IMR-90 (cell line): ENCODE measurements around the gene C1QTNF1. TPM values are rescaled to one million over a fixed set of nuclear protein-coding genes. Genes with fewer than 3 reads are reported as not detected.

Experiments
- ATAC-seq: fragments of 200-7000 bp; cut with Tn5 transposase; 2 replicates; pipeline ENCODE4 v1.9.1; 2020; ENCODE audit warnings: low read depth, mild to moderate bottlenecking, moderate library complexity
- BruUV-seq: library from RNA; stranded (reverse); fragments of 400-500 nt; replicated peaks from 2 replicates; lab custom pipeline; 2021; lab: Mats Ljungman, UMichigan
- CTCF ChIA-PET: fragments of 300-600 bp; formaldehyde crosslinking; extraction: SDS; loops from one replicate; lab custom pipeline; 2021; ENCODE audit warnings: antibody characterized with exemption; lab: Yijun Ruan, JAX
- POLR2A ChIA-PET: fragments of 300-600 bp; sonication (Branson Sonifier 250); formaldehyde crosslinking; loops from one replicate; lab custom pipeline; 2022; ENCODE audit warnings: antibody characterized with exemption; ENCODE audit not compliant: unreplicated experiment; lab: Charles Lee
- DNase-seq: peaks from one replicate; pipeline ENCODE4 v3.0.0; 2013
- H2AFZ ChIP-seq: replicated peaks from 2 replicates; pipeline ENCODE3; 2013; ENCODE audit warnings: low read length, mild to moderate bottlenecking; ENCODE audit not compliant: poor library complexity
- H2AK5ac ChIP-seq: 2 replicates; pipeline ENCODE4 v1.6.1; 2013; ENCODE audit warnings: low read depth, low read length, inconsistent platforms
- H2AK9ac ChIP-seq: replicated peaks from 2 replicates; pipeline ENCODE3; 2013; ENCODE audit warnings: mild to moderate bottlenecking, low read depth, low read length, moderate library complexity; ENCODE audit not compliant: poor library complexity
- H2BK120ac ChIP-seq: 2 replicates; pipeline ENCODE4 v1.6.1; 2013; ENCODE audit warnings: low read depth, low read length, inconsistent platforms
- H2BK15ac ChIP-seq: 3 replicates; pipeline ENCODE4 v1.6.1; 2013; ENCODE audit warnings: low read depth, low read length, inconsistent platforms
- H2BK20ac ChIP-seq: 2 replicates; pipeline ENCODE4 v1.6.1; 2013; ENCODE audit warnings: low read depth, mild to moderate bottlenecking, inconsistent platforms, low read length, moderate library complexity
- H2BK5ac ChIP-seq: 2 replicates; pipeline ENCODE4 v1.6.1; 2013; ENCODE audit warnings: mild to moderate bottlenecking, low read depth, low read length, inconsistent platforms; ENCODE audit not compliant: poor library complexity, severe bottlenecking
- H3K14ac ChIP-seq: replicated peaks from 2 replicates; pipeline ENCODE4 v1.6.1; 2013; ENCODE audit warnings: low read depth, low read length, inconsistent platforms
- H3K18ac ChIP-seq: 2 replicates; pipeline ENCODE4 v1.6.1; 2013; ENCODE audit warnings: low read depth, low read length, control low read depth
- H3K23ac ChIP-seq: 2 replicates; pipeline ENCODE4 v1.6.1; 2013; ENCODE audit warnings: low read depth, low read length, inconsistent platforms
- H3K27ac ChIP-seq: 2 replicates; pipeline ENCODE4 v1.5.1; 2013; ENCODE audit warnings: mild to moderate bottlenecking, control low read depth, low read length; ENCODE audit not compliant: insufficient read depth
- H3K27me3 ChIP-seq: 2 replicates; pipeline ENCODE4 v1.6.1; 2013; ENCODE audit warnings: low read length; ENCODE audit not compliant: control insufficient read depth, insufficient read depth
- H3K36me3 ChIP-seq: 2 replicates; pipeline ENCODE4 v1.6.1; 2013; ENCODE audit warnings: low read length, mixed read lengths; ENCODE audit not compliant: control insufficient read depth, insufficient read depth
- H3K4ac ChIP-seq: 2 replicates; pipeline ENCODE4 v1.6.1; 2013; ENCODE audit warnings: low read depth, low read length, inconsistent platforms
- H3K4me1 ChIP-seq: 2 replicates; pipeline ENCODE4 v1.6.1; 2013; ENCODE audit warnings: low read length, mixed read lengths; ENCODE audit not compliant: control insufficient read depth, insufficient read depth
- H3K4me2 ChIP-seq: 2 replicates; pipeline ENCODE4 v1.6.1; 2013; ENCODE audit warnings: low read depth, mild to moderate bottlenecking, control low read depth, low read length, moderate library complexity
- H3K4me3 ChIP-seq: 2 replicates; pipeline ENCODE4 v1.5.1; 2013; ENCODE audit warnings: low read depth, mild to moderate bottlenecking, control low read depth, low read length, moderate library complexity; ENCODE audit not compliant: insufficient read depth
- H3K56ac ChIP-seq: 2 replicates; pipeline ENCODE4 v1.6.1; 2013; ENCODE audit warnings: low read length, inconsistent platforms; ENCODE audit not compliant: insufficient read depth; ENCODE audit errors: extremely low read depth
- H3K79me1 ChIP-seq, 2 experiments: 2 replicates each; pipeline ENCODE4 v1.6.1; 2013; ENCODE audit warnings: low read length in 2 of 2, inconsistent platforms in 1 of 2, low read depth in 1 of 2
- H3K9ac ChIP-seq: 2 replicates; pipeline ENCODE4 v1.6.1; 2013; ENCODE audit warnings: low read depth, low read length, control low read depth
- H3K9me1 ChIP-seq: 2 replicates; pipeline ENCODE4 v1.6.1; 2013; ENCODE audit warnings: low read length, inconsistent platforms; ENCODE audit not compliant: insufficient read depth
- H3K9me3 ChIP-seq: 2 replicates; pipeline ENCODE4 v1.6.1; 2013; ENCODE audit warnings: low read length; ENCODE audit not compliant: control insufficient read depth, insufficient read depth
- H4K20me1 ChIP-seq: 2 replicates; pipeline ENCODE4 v1.6.1; 2013; ENCODE audit warnings: low read length, inconsistent platforms; ENCODE audit not compliant: insufficient read depth
- H4K5ac ChIP-seq: 2 replicates; pipeline ENCODE4 v1.6.1; 2013; ENCODE audit warnings: mild to moderate bottlenecking, low read depth, low read length, control low read depth
- H4K8ac ChIP-seq, 2 experiments: 2 replicates each; pipeline ENCODE4 v1.6.1; 2013; ENCODE audit warnings: low read depth in 2 of 2, low read length in 2 of 2, control low read depth in 1 of 2, inconsistent platforms in 1 of 2
- H4K91ac ChIP-seq: 2 replicates; pipeline ENCODE4 v1.6.1; 2013; ENCODE audit warnings: low read depth, low read length, inconsistent platforms; ENCODE audit not compliant: insufficient read depth
- BHLHE40 ChIP-seq: fragments of 150-350 bp; IDR thresholded peaks from 2 replicates; pipeline ENCODE4 v1.6.1; 2016; ENCODE audit warnings: mild to moderate bottlenecking, low read depth, low read length
- CEBPB ChIP-seq: IDR thresholded peaks from 2 replicates; pipeline ENCODE4 v1.6.1; 2012; ENCODE audit warnings: low read depth, low read length, improper control_type of control experiment
- CHD1 ChIP-seq: IDR thresholded peaks from 2 replicates; pipeline ENCODE4 v1.6.1; 2012; ENCODE audit warnings: low read depth, low read length, improper control_type of control experiment
- MAZ ChIP-seq: IDR thresholded peaks from 2 replicates; pipeline ENCODE4 v1.6.1; 2012; ENCODE audit warnings: low read depth, mild to moderate bottlenecking, low read length, improper control_type of control experiment, moderate library complexity, borderline replicate concordance
- MXI1 ChIP-seq: IDR thresholded peaks from 2 replicates; pipeline ENCODE4 v1.6.1; 2012; ENCODE audit warnings: low read depth, mild to moderate bottlenecking, low read length, moderate library complexity, borderline replicate concordance
- NFE2L2 ChIP-seq: fragments of 150-350 bp; IDR thresholded peaks from 2 replicates; pipeline ENCODE4 v1.6.1; 2016; ENCODE audit warnings: low read depth, mild to moderate bottlenecking, low read length
- POLR2A ChIP-seq: IDR thresholded peaks from 2 replicates; pipeline ENCODE4 v1.6.1; 2012; ENCODE audit warnings: mild to moderate bottlenecking, low read depth, low read length
- RCOR1 ChIP-seq: IDR thresholded peaks from 2 replicates; pipeline ENCODE4 v1.6.1; 2012; ENCODE audit warnings: mild to moderate bottlenecking, low read length, improper control_type of control experiment; ENCODE audit not compliant: insufficient replicate concordance
- RFX5 ChIP-seq: IDR thresholded peaks from 2 replicates; pipeline ENCODE4 v1.8.0; 2012; ENCODE audit warnings: low read depth, mild to moderate bottlenecking, low read length, moderate library complexity
- WGBS, 2 experiments: methylation state at CpG; one replicate each; pipeline versions ENCODE4 v1.1.5 to v1.1.7; 2013; ENCODE audit warnings: missing lambda C conversion rate in 2 of 2; ENCODE audit not compliant: insufficient read length in 1 of 2; ENCODE audit errors: extremely low coverage in 2 of 2; 5-methylcytosine and 5-hydroxymethylcytosine counted together
- dilution Hi-C: fragments of 300-500 bp; cut with HindIII; formaldehyde crosslinking; loops from one replicate; pipeline ENCODE4 v1.14.3; 2018; ENCODE audit warnings: low sequenced_read_pairs; ENCODE audit not compliant: unreplicated experiment
- in situ Hi-C: fragments of 300-500 bp; cut with MboI; formaldehyde crosslinking; loops from 3 replicates; pipeline ENCODE4 v1.14.3; 2019; ENCODE audit warnings: low sequenced_read_pairs, inconsistent platforms, mixed read lengths
- intact Hi-C: fragments of 100-400 bp; cut with micrococcal nuclease; formaldehyde crosslinking; loops from 2 replicates; pipeline ENCODE4 v1.10.0; 2022
- polyA plus RNA-seq, 3 experiments: library from polyadenylated mRNA; depleted of rRNA; stranded (reverse); fragments of >200 nt; gene quantifications; 2 replicates each; pipeline ENCODE4 v1.2.3, GENCODE V29; 2012; ENCODE audit warnings: low replicate concordance in 1 of 3
- total RNA-seq: library from RNA; depleted of rRNA; stranded (reverse); fragments of >200 nt; gene quantifications from 2 replicates; pipeline ENCODE4 v1.2.3, GENCODE V29; 2012
- TF ChIP-seq, protein P1 (sequence below): fragments of 150-350 bp; IDR thresholded peaks from 2 replicates; pipeline ENCODE4 v1.6.1; 2017; ENCODE audit warnings: mild to moderate bottlenecking, antibody characterized with exemption, low read length, low read depth
- TF ChIP-seq, protein P2 (sequence below): conservative IDR thresholded peaks from 2 replicates; pipeline ENCODE4 v1.5.1; 2012; ENCODE audit warnings: mild to moderate bottlenecking, low read depth, low read length, improper control_type of control experiment

Gene C1QTNF1
- total and polyA plus RNA-seq, 2 of the 4 experiments (the other 2 are of a cell fraction) = 3.4 to 8.4 TPM

DNA sequence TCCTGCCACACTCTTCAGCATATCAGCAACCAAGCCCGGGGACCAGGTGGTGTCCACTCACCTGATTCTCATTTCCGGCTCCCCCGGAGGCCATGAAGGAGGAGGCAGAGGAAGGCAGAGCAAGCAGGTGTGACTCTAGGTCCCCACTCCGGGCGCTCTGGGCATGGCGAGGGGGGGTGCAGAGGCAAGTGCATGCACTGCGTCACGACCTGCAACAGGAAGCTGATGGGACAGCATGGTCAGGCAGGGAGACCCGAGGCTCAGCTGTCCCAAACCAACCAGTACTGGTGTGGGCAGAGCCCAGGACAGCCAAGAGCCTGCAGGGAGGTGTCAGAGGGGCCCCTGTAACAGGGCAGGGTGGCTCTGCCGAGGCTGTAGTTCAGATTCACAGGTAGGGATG is 48.6 kb downstream of the C1QTNF1 start:
- no peaks in the 10 kb centered on the region for H3K9me3 ChIP-seq
- H3K9ac ChIP-seq = no peak overlapping the region
- no peak overlapping the region for H3K18ac ChIP-seq
- ChIA-PET POLR2A (no interaction called here), CTCF (no interaction called here)
- no peaks in the 10 kb centered on the region; the same call in 1 of the 2 replicates for H3K9me1 ChIP-seq
- no peak overlapping the region for H3K4me3 ChIP-seq
- WGBS, 2 experiments = 75% methylated on average over 5 of the region's 10 CpGs; no CpG with 5 or more reads in 1 of the 2 experiments
- TF ChIP-seq CHD1 = no peak
- no peak for TF ChIP-seq RCOR1
- TF ChIP-seq BHLHE40 = no peak
- TF ChIP-seq NFE2L2 = no peak
- TF ChIP-seq, protein P1, sequence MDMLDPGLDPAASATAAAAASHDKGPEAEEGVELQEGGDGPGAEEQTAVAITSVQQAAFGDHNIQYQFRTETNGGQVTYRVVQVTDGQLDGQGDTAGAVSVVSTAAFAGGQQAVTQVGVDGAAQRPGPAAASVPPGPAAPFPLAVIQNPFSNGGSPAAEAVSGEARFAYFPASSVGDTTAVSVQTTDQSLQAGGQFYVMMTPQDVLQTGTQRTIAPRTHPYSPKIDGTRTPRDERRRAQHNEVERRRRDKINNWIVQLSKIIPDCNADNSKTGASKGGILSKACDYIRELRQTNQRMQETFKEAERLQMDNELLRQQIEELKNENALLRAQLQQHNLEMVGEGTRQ = no peak
- no peak for TF ChIP-seq CEBPB
- no peak for TF ChIP-seq POLR2A
- no peak for TF ChIP-seq MXI1
- TF ChIP-seq RFX5 = no peak
- TF ChIP-seq, protein P2, sequence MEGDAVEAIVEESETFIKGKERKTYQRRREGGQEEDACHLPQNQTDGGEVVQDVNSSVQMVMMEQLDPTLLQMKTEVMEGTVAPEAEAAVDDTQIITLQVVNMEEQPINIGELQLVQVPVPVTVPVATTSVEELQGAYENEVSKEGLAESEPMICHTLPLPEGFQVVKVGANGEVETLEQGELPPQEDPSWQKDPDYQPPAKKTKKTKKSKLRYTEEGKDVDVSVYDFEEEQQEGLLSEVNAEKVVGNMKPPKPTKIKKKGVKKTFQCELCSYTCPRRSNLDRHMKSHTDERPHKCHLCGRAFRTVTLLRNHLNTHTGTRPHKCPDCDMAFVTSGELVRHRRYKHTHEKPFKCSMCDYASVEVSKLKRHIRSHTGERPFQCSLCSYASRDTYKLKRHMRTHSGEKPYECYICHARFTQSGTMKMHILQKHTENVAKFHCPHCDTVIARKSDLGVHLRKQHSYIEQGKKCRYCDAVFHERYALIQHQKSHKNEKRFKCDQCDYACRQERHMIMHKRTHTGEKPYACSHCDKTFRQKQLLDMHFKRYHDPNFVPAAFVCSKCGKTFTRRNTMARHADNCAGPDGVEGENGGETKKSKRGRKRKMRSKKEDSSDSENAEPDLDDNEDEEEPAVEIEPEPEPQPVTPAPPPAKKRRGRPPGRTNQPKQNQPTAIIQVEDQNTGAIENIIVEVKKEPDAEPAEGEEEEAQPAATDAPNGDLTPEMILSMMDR = no peak
- TF ChIP-seq MAZ = no peak
- H3K27me3 ChIP-seq = peaks cover 12% of the 10 kb centered on the region
- no peaks in the 10 kb centered on the region for H4K20me1 ChIP-seq
- 0 out of 2 replicates have a peak, but pooled peaks cover 2% of the 10 kb centered on the region for H3K4me1 ChIP-seq
- no peak overlapping the region for H2BK15ac ChIP-seq
- H4K5ac ChIP-seq = no peak overlapping the region
- peaks cover 0 to 13% of the 10 kb centered on the region in 2 experiments; a peak in 2 of 4 replicates for H3K79me1 ChIP-seq
- H3K23ac ChIP-seq = no peak overlapping the region
- H3K14ac ChIP-seq = no peak overlapping the region
- H2AK5ac ChIP-seq = no peak overlapping the region
- in situ Hi-C loops (no loop called here), intact Hi-C loops (no loop called here), dilution Hi-C loops (no loop called here)
- no peak overlapping the region for H2BK120ac ChIP-seq
- no peak overlapping the region for H4K91ac ChIP-seq
- H3K4me2 ChIP-seq = no peak overlapping the region
- H2BK5ac ChIP-seq = no peak overlapping the region
- 0 out of 2 replicates have a peak, but pooled peaks cover under 1% of the 10 kb centered on the region for H3K36me3 ChIP-seq
- DNase-seq (no peak), ATAC-seq (no peak)
- BruUV-seq = no TSS peak
- H3K4ac ChIP-seq = no peak overlapping the region
- no peak overlapping the region for H2AK9ac ChIP-seq
- no peak overlapping the region for H2BK20ac ChIP-seq
- peak overlapping the region; percentile 63 for H2AFZ ChIP-seq
- no peak overlapping the region for H3K56ac ChIP-seq
- no peak overlapping the region for H3K27ac ChIP-seq
- no peak overlapping the region for H4K8ac ChIP-seq
